Aorta (tissue), 5 donors: ENCODE measurements around the gene PRKCE. TPM values are rescaled to one million over a fixed set of nuclear protein-coding genes. Genes with fewer than 3 reads are reported as not detected.

ENCODE experiments used
- ATAC-seq: fragments of 200-7000 bp; cut with Tn5 transposase; one replicate; pipeline ENCODE4 v1.9.1; 2022; ENCODE audit warnings: moderate library complexity; ENCODE audit not compliant: low FRiP score
- DNase-seq, 2 donors: peaks; one replicate each; pipeline ENCODE4 v3.0.0-alpha.2; 2020
- H3K27ac ChIP-seq, 2 donors: one replicate each; pipeline ENCODE4 v1.5.1; 2013; ENCODE audit warnings: low read length in 2 of 2, mild to moderate bottlenecking in 2 of 2, moderate library complexity in 2 of 2, control low read depth in 1 of 2, inconsistent platforms in 1 of 2, low read depth in 1 of 2
- H3K27me3 ChIP-seq, 2 donors: one replicate each; pipeline ENCODE4 v1.6.1; 2013; ENCODE audit warnings: control low read depth in 1 of 2, low read length in 1 of 2, mild to moderate bottlenecking in 1 of 2, moderate library complexity in 1 of 2; ENCODE audit not compliant: insufficient read depth in 2 of 2, control insufficient read depth in 1 of 2
- H3K36me3 ChIP-seq, 2 donors: one replicate each; pipeline ENCODE4 v1.6.1; 2013; ENCODE audit warnings: control low read depth in 1 of 2, low read length in 1 of 2, mild to moderate bottlenecking in 1 of 2; ENCODE audit not compliant: insufficient read depth in 2 of 2, control insufficient read depth in 1 of 2
- H3K4me1 ChIP-seq, 2 donors: one replicate each; pipeline ENCODE4 v1.6.1; 2013; ENCODE audit warnings: low read length in 2 of 2, control low read depth in 1 of 2, mild to moderate bottlenecking in 1 of 2, moderate library complexity in 1 of 2; ENCODE audit not compliant: insufficient read depth in 2 of 2, control insufficient read depth in 1 of 2
- H3K4me3 ChIP-seq, 2 donors: one replicate each; pipeline ENCODE4 v1.5.1; 2013; ENCODE audit warnings: low read length in 2 of 2, control low read depth in 1 of 2, mild to moderate bottlenecking in 1 of 2
- H3K9me3 ChIP-seq: one replicate; pipeline ENCODE4 v1.6.1; 2013; ENCODE audit warnings: mild to moderate bottlenecking, low read length; ENCODE audit not compliant: control insufficient read depth
- WGBS, 2 donors: extraction: QIAGEN DNeasy Blood & Tissue Kit; methylation state at CpG; one replicate each; pipeline ENCODE4 v1.1.7; 2013; 5-methylcytosine and 5-hydroxymethylcytosine counted together
- intact Hi-C, 2 donors: fragments of 100-400 bp; cut with DNase I; formaldehyde crosslinking; loops; one replicate each; pipeline versions ENCODE4 v1.14.2 to v1.15.0; 2022
- polyA plus RNA-seq, 2 donors: library from polyadenylated mRNA; stranded (reverse); fragments of 200-250 nt; gene quantifications; one replicate each; pipeline ENCODE4 v1.2.3, GENCODE V29; 2013
- total RNA-seq, 2 donors: library from RNA; stranded (reverse); fragmentation: NEBNext Ultra II Directional; extraction: Animal tissue kit (Norgen Biotek cat#: 25700); gene quantifications; one replicate each; pipeline ENCODE4 v1.2.1, GENCODE V29; 2021
- donor health status: healthy with polysubstance abuse.
- donor health status: Bipolar disorder and iron deficiency.
- donor health status: DM: no; HTN: no; CAD: no.
- donor health status: DM: no; HTN: no; CAD: no.
- donor health status: DM: yes; HTN: yes; CAD: no.

PRKCE gene
- total and polyA plus RNA-seq, 4 donors: 1.5 to 23.8 (median 11.2) TPM

DNA sequence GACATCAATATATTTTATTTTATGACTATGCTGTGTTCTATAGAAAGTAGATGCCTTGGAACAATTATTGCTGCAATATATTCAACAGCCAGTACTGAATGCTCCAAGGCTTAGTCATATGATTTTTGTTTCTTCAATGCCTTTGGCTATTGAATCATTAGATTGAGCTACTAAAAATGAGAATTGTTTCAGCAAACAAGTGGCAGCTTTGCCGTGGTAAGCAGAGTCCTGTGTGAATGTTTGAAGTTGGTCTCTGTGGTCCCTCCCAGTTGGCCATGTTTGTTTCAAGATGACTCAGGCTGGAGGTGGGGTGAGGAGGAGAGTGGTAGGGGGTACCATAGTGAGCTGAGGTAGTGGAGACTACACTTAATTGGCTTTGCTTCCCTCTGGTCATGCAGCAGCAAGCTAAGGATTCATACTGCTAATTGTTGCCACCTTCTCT is 447.2 kb downstream of the PRKCE start:
- H3K4me1 ChIP-seq: no peaks in the 10 kb centered on the region
- no peaks in the 10 kb centered on the region for H3K27me3 ChIP-seq
- DNase-seq (no peak), ATAC-seq (no peak)
- intact Hi-C loops: no loop called here
- H3K9me3 ChIP-seq: no peaks in the 10 kb centered on the region
- 34 to 42% methylated on average over 1 of the region's 1 CpG for WGBS, 2 donors
- no peak overlapping the region for H3K4me3 ChIP-seq
- H3K27ac ChIP-seq: no peak overlapping the region
- H3K36me3 ChIP-seq: no peaks in the 10 kb centered on the region

DNA sequence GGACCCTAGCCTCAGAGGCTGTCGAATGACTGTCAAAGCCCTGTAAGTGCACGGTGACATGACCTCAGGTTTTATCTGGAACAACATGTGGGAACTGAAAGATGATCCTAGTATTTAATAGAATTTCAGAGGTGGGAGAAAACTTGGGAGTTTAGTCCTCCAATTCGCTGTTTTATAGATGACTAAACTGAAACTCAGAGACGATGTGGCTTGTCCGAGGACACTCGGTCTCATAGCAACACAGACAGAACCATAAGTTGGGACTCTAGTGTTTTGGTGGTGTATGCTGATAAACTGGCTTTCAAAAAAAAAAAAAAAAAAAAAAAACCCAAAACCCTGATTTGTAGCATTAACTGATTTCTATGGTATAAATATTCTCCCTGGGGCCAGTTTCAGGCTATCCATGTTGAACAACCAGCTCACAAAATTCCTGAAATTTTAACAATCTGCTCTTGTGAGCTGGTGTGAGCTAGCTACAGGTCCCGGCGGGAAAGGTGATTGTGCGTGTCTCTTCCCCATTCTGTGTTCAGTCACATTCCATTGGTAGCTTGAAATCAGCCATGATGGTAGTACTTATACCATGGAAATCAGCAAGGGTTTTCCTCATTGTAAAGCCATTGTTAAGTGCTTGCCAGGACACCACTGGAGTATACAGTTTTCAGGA is 450.2 kb downstream of the PRKCE start:
- H3K27me3 ChIP-seq: no peaks in the 10 kb centered on the region
- ATAC-seq (no peak), DNase-seq (no peak)
- H3K9me3 ChIP-seq: no peaks in the 10 kb centered on the region
- no peaks in the 10 kb centered on the region for H3K36me3 ChIP-seq
- intact Hi-C loops: no loop called here
- WGBS, 2 donors: 82 to 89% methylated on average over 9 of the region's 9 CpGs
- H3K27ac ChIP-seq: no peak overlapping the region
- H3K4me1 ChIP-seq: no peaks in the 10 kb centered on the region
- H3K4me3 ChIP-seq: no peak overlapping the region

DNA sequence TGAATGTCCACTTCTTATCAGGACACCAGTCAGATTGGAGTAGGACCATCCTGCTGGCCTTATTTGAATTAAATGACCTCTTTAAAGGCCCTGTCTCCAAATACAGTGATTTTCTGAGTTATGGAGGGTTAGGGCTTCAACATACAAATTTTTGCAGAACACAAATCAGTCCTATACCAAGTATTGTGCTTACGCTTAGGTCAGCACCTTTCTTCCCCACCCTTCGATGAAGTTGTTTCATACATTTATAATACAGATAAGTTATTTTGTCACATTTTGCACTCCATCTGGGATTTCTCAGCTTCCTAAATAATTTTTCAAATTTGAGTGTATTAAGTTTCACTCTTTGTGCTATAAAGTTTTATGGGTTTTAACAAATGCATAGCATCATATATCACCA is 455.2 kb downstream of the PRKCE start:
- intact Hi-C loops: no loop called here
- no peak for DNase-seq
- Histone ChIP-seq H3K4me1 (no peaks in the 10 kb centered on the region), H3K27ac (no peak overlapping the region), H3K4me3 (no peak overlapping the region), H3K27me3 (no peaks in the 10 kb centered on the region), H3K9me3 (no peaks in the 10 kb centered on the region), H3K36me3 (no peaks in the 10 kb centered on the region)
- 96 to 97% methylated on average over 2 of the region's 2 CpGs for WGBS, 2 donors
- no peak for ATAC-seq

DNA sequence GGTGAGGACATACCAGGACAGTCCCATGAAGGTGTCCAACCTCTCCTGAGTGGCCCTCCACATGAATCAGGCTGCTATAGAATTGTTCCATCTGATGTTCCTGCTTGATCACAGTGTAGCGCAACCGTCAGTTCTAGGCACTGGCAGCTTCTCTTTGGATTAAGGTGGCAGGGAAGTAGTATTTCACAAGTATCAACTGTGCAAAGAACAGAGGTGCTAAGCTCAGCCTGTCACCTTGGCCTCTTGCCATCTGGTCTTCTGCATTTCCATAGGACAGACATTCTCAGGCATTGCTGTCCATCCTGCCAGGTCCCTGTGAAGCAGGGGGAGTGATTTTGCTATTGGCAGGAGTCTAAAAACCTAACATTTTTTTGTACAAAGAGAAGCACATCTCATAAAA is 463.5 kb downstream of the PRKCE start:
- Histone ChIP-seq H3K4me1 (peaks cover 4 to 6% of the 10 kb centered on the region in 2 donors), H3K9me3 (no peaks in the 10 kb centered on the region), H3K4me3 (no peak overlapping the region), H3K27ac (no peak overlapping the region), H3K36me3 (no peaks in the 10 kb centered on the region), H3K27me3 (no peaks in the 10 kb centered on the region)
- intact Hi-C loops: no loop called here
- 95 to 100% methylated on average over 2 of the region's 2 CpGs for WGBS, 2 donors
- DNase-seq (no peak), ATAC-seq (no peak)

DNA sequence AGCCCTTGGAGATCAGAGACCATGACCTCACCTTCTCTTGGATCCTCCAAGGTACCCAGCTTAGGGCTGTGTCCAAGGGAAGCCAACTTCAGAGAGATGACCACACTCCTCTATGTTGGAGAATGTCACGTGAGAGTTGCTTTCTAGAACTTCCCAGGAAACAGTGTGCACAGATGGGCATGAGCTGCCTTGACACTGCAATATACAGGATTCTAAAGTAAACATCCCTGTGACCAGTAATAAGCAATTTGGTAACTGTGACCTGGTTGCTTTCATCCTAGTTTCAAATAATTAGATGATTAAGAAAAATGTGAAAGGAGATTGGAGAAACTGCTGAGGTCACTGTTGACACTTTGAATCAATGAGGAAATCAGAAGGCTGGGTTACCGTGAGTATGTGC is 464.7 kb downstream of the PRKCE start:
- no peak for ATAC-seq
- H3K4me3 ChIP-seq: no peak overlapping the region
- H3K27me3 ChIP-seq: no peaks in the 10 kb centered on the region
- intact Hi-C loops: no loop called here
- H3K36me3 ChIP-seq: no peaks in the 10 kb centered on the region
- peaks cover 4 to 9% of the 10 kb centered on the region in 2 donors for H3K4me1 ChIP-seq
- DNase-seq: no peak
- H3K27ac ChIP-seq: no peak overlapping the region
- WGBS, 2 donors: 62 to 83% methylated on average over 2 of the region's 2 CpGs
- H3K9me3 ChIP-seq: no peaks in the 10 kb centered on the region

DNA sequence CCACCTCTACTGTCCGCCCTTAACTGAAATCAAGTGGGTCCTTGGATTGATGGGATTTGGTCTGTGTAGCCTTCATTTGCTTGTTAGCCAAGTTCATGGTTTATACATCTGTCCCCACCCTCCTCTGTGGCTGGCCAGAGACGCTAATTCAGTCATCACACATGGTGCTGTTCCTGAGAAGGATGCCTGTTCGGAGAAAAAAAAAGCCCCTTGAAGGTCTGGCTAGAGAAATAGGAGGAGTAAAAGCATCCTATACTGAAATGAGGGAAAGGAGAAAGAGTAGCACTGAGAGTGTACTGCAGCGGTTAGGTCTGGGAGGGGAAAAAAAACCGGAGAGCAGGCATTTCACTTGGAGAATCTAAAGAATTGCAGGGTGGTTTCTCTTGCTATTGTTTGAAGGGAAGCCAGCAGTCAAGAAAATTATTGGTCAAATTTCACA is 465.1 kb downstream of the PRKCE start:
- H3K4me1 ChIP-seq: peaks cover 4 to 9% of the 10 kb centered on the region in 2 donors
- 35 to 64% methylated on average over 5 of the region's 5 CpGs for WGBS, 2 donors
- no peak for ATAC-seq
- no peak for DNase-seq
- H3K9me3 ChIP-seq: no peaks in the 10 kb centered on the region
- H3K4me3 ChIP-seq: no peak overlapping the region
- H3K27ac ChIP-seq: no peak overlapping the region
- H3K27me3 ChIP-seq: no peaks in the 10 kb centered on the region
- intact Hi-C loops: no loop called here
- no peaks in the 10 kb centered on the region for H3K36me3 ChIP-seq

DNA sequence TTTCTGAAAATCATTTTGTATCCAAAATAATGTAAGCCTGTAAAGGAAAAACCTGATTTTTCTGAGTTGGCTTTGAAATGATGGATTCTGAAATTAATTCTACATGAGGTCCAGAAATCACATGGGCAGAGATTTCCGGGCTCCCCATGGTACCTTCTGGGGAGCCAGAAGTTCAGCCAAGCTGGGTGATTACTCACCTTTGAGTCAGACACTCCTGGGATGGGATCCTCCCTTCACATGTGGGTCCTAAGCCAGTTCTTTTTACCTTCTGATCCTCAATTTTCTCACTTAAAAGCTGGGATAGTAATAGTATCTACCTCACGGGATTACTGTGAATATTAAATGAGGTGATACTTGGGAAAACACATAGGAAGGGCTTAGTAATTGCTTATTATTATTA is 465.9 kb downstream of the PRKCE start:
- DNase-seq (no peak), ATAC-seq (no peak)
- Histone ChIP-seq H3K4me3 (no peak overlapping the region), H3K9me3 (no peaks in the 10 kb centered on the region), H3K27ac (no peak overlapping the region), H3K27me3 (no peaks in the 10 kb centered on the region), H3K36me3 (no peaks in the 10 kb centered on the region), H3K4me1 (peaks cover 4 to 9% of the 10 kb centered on the region in 2 donors)
- intact Hi-C loops: no loop called here
- 78 to 82% methylated on average over 2 of the region's 2 CpGs for WGBS, 2 donors

DNA sequence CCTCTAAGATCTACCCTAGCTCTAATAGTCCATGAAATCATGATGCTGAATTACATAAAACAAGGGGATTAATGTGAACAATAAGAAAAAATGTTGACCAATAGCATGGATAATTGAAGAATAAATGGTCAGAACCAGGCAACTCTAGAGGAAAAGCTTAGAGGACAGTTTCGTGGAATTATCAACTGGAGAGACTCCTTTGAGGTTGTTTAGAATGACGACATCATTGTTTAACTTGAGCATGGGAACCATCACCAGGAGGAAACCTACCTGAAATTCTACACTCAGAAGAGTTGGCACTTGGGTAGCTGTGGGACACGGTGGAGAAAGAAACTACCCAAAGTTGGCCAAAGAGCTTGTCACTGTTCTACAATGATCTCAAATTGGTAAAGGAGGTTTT is 466.5 kb downstream of the PRKCE start:
- no peak overlapping the region for H3K27ac ChIP-seq
- no peak for ATAC-seq

DNA sequence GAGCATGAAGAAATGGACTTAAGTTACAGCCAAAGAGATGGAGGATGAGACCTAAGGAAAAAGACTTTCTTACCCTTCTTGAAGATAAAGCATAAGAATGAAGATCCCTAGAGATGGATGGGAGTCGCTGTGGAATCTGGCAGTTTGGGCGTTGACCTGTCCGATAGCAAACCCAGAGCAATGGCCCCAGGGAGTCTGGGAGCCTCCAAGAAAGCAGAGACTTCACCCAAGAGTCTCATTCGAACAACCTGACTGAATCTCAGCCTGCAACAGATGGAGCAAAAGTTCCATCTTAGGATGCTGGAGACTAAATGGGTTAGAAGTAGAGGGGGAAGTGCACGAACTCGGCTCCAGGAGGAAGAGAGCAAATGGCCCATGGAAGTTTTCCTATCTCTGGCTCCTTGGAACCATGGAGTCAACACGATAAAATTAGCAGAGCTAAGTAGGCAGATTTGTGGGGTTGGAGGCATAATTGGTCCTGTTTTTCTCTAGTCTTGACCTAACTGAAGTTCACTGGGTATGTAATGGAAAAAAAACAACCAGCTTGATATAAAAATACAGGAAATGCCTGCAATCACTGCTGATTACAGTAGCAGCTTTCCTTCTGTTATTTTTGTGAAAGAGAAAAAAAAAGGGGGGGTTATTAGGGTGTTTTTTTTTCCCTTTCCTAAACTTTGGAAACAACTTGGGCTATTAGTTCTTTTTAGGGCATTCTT is 467.3 kb downstream of the PRKCE start:
- intact Hi-C loops: no loop called here
- H3K9me3 ChIP-seq: no peaks in the 10 kb centered on the region
- H3K4me1 ChIP-seq: peaks cover 4 to 9% of the 10 kb centered on the region in 2 donors
- 50 to 60% methylated on average over 7 of the region's 7 CpGs for WGBS, 2 donors
- no peak overlapping the region for H3K4me3 ChIP-seq
- H3K27ac ChIP-seq: peak overlapping the region in 1 of 2 donors; percentile 89
- H3K36me3 ChIP-seq: no peaks in the 10 kb centered on the region
- DNase-seq (no peak), ATAC-seq (peak; percentile 78)
- no peaks in the 10 kb centered on the region for H3K27me3 ChIP-seq

More for the DNA sequence above, 466.5 kb downstream of the PRKCE start:
- intact Hi-C loops: no loop called here
- H3K4me1 ChIP-seq: peaks cover 4 to 9% of the 10 kb centered on the region in 2 donors
- WGBS, 2 donors: 81 to 91% methylated on average over 3 of the region's 3 CpGs
- H3K27me3 ChIP-seq: no peaks in the 10 kb centered on the region
- no peaks in the 10 kb centered on the region for H3K36me3 ChIP-seq
- DNase-seq: no peak
- no peak overlapping the region for H3K4me3 ChIP-seq
- no peaks in the 10 kb centered on the region for H3K9me3 ChIP-seq
